Ovary (tissue), 9 donors: ENCODE measurements around the gene ZNF672. TPM values are rescaled to one million over a fixed set of nuclear protein-coding genes. Genes with fewer than 3 reads are reported as not detected.

Experiments
- DNase-seq, 5 donors: peaks; one replicate each; pipeline ENCODE4 v3.0.0-alpha.2; 2019 to 2020
- H3K27ac ChIP-seq, 2 donors: fragments of 200-600 bp; one replicate each; pipeline versions ENCODE4 v1.5.1 to v1.8.0; 2019 to 2022
- H3K27me3 ChIP-seq: fragments of 200-600 bp; one replicate; pipeline ENCODE4 v1.8.0; 2022
- H3K36me3 ChIP-seq: fragments of 200-600 bp; sonication (generic); one replicate; pipeline ENCODE4 v1.5.1; 2019
- H3K4me1 ChIP-seq: one replicate; pipeline ENCODE4 v1.8.1; 2013; ENCODE audit warnings: mild to moderate bottlenecking, moderate library complexity; ENCODE audit not compliant: insufficient read depth
- H3K4me3 ChIP-seq: fragments of 200-600 bp; sonication (generic); one replicate; pipeline ENCODE4 v1.5.1; 2017
- H3K9me3 ChIP-seq, 2 donors: fragments of 200-600 bp in 1 of 2; sonication (generic) in 1 of 2; one replicate each; pipeline versions ENCODE4 v1.5.1 to v1.8.1; 2013 to 2019; ENCODE audit warnings: mild to moderate bottlenecking in 1 of 2, moderate library complexity in 1 of 2
- EP300 ChIP-seq: sonication (generic); formaldehyde crosslinking; IDR thresholded peaks from one replicate; pipeline ENCODE4 v1.6.1; 2017; ENCODE audit warnings: antibody characterized with exemption
- POLR2A ChIP-seq: fragments of 450-650 bp; IDR thresholded peaks from one replicate; pipeline ENCODE4 v1.6.1; 2017; ENCODE audit warnings: antibody characterized with exemption, mild to moderate bottlenecking, moderate library complexity
- WGBS, 3 donors: extraction: QIAGEN DNeasy Blood & Tissue Kit in 1 of 3; methylation state at CpG; one replicate each; pipeline versions ENCODE4 v1.1.5 to v1.1.7; 2013 to 2017; 5-methylcytosine and 5-hydroxymethylcytosine counted together
- intact Hi-C, 4 donors: fragments of 100-400 bp; cut with DNase I; formaldehyde crosslinking; loops; one replicate each; pipeline versions ENCODE4 v1.11.0 to v1.15.1; 2022 to 2023
- polyA plus RNA-seq, 2 donors: library from polyadenylated mRNA; stranded (reverse); fragments of 200-250 nt in 1 of 2; fragments of 350-450 nt in 1 of 2; fragmentation: Illumina TruSeq in 1 of 2; extraction: RNeasy Lipid Tissue Mini Kit (QIAGEN cat#74804) in 1 of 2; gene quantifications; one replicate each; pipeline ENCODE4 v1.2.3, GENCODE V29; 2013 to 2014
- total RNA-seq, 7 donors: library from RNA; depleted of rRNA in 2 of 7; stranded (reverse); fragments of >200 nt in 2 of 7; fragmentation: NEBNext Ultra II Directional in 3 of 7; extraction: Animal tissue kit (Norgen Biotek cat#: 25700) in 3 of 7; gene quantifications; one replicate each; pipeline versions ENCODE4 v1.1.0 to v1.2.4, GENCODE V29; 2016 to 2023
- TF ChIP-seq, protein P1 (sequence below), 3 donors: fragments of 450-650 bp in 2 of 3; fragments of 200-600 bp in 1 of 3; IDR thresholded peaks; one replicate each; pipeline versions ENCODE4 v1.5.1 to v1.8.0; 2016 to 2022; ENCODE audit warnings: antibody characterized with exemption in 3 of 3, mild to moderate bottlenecking in 1 of 3
- donor health status: DM: no; HTN: no; CAD: no; lungs with moderate emphysema.
- donor health status: DM: no; HTN: no; CAD: no.
- donor health status: Bipolar disorder and iron deficiency.
- donor health status: DM: yes; HTN: yes; CAD: no.
- donor health status: DM: no; HTN: no; CAD: no.
- donor health status: DM: yes; HTN: yes; CAD: no.

ZNF672 gene
- total and polyA plus RNA-seq, 9 donors, result 7.3 to 29.5 (median 20.9) TPM

- H3K9me3 ChIP-seq, result no peaks in the 10 kb centered on the region
- DNase-seq, result no peak
- peaks cover 3% of the 10 kb centered on the region for H3K4me1 ChIP-seq
- TF ChIP-seq EP300 (no peak), POLR2A (no peak)
- TF ChIP-seq, protein P1, sequence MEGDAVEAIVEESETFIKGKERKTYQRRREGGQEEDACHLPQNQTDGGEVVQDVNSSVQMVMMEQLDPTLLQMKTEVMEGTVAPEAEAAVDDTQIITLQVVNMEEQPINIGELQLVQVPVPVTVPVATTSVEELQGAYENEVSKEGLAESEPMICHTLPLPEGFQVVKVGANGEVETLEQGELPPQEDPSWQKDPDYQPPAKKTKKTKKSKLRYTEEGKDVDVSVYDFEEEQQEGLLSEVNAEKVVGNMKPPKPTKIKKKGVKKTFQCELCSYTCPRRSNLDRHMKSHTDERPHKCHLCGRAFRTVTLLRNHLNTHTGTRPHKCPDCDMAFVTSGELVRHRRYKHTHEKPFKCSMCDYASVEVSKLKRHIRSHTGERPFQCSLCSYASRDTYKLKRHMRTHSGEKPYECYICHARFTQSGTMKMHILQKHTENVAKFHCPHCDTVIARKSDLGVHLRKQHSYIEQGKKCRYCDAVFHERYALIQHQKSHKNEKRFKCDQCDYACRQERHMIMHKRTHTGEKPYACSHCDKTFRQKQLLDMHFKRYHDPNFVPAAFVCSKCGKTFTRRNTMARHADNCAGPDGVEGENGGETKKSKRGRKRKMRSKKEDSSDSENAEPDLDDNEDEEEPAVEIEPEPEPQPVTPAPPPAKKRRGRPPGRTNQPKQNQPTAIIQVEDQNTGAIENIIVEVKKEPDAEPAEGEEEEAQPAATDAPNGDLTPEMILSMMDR (IDR thresholded peaks at IDR 0.05), result no peak
- intact Hi-C loops, result no loop called here
- no peak overlapping the region for H3K4me3 ChIP-seq
- WGBS, 3 donors, result 63 to 67% (median 65%) methylated on average over 9 of the region's 9 CpGs
- H3K27ac ChIP-seq, result no peak overlapping the region
- H3K27me3 ChIP-seq, result no peaks in the 10 kb centered on the region
- H3K36me3 ChIP-seq, result no peaks in the 10 kb centered on the region
These were observed 29.1 kb upstream of the ZNF672 start for GRCh38 chr1:248808876-248809275.

DNA sequence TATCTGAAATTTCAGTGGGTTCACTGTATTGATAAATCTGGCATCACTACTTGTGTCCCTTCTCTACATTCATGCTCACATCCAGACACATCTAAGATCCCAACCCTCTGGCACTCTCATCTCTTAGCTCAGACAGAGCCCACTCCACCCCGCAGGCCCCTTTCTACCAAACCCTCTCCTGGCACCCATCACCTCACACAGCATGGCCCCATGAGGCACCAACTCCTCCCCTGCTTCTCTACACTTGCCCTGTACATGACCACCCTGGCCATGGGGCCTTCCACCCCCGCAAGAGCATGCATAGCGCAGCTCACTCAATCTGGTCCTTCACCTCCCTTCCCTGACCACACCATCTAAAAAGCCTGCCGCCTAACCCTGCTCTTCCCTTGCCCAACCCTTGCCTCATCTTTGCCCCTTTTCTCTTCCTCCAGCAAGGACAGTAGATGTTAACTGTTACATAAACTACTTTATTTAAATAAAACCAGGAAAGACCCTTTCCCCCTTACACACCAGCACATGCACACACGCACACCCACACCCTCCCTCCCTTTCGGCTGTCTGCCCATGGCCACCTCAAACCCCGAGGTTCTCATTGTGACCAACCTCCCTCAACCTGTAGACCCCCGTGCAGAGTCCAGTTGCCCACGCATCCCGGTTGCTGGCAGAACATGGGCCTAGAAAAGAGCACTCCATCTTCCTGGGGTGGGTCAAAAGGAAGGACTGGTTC, 27.9 kb upstream of the ZNF672 start:
- TF ChIP-seq POLR2A (no peak), EP300 (no peak)
- DNase-seq, result no peak
- H3K9me3 ChIP-seq, result no peaks in the 10 kb centered on the region
- H3K27me3 ChIP-seq, result no peaks in the 10 kb centered on the region
- intact Hi-C loops, result no loop called here
- H3K4me1 ChIP-seq, result peaks cover 3% of the 10 kb centered on the region
- WGBS, 3 donors, result 83 to 87% (median 87%) methylated on average over 10 of the region's 10 CpGs
- H3K36me3 ChIP-seq, result no peaks in the 10 kb centered on the region
- no peak overlapping the region for H3K27ac ChIP-seq
- no peak overlapping the region for H3K4me3 ChIP-seq

- H3K4me1 ChIP-seq, result peaks cover 3% of the 10 kb centered on the region
- no peaks in the 10 kb centered on the region for H3K27me3 ChIP-seq
- H3K4me3 ChIP-seq, result no peak overlapping the region
- H3K36me3 ChIP-seq, result no peaks in the 10 kb centered on the region
- intact Hi-C loops, result no loop called here
- 58 to 65% (median 58%) methylated on average over 12 of the region's 12 CpGs for WGBS, 3 donors
- no peak for TF ChIP-seq EP300
- TF ChIP-seq, protein P1 (IDR thresholded peaks at IDR 0.05), result no peak
- no peak for TF ChIP-seq POLR2A
- no peaks in the 10 kb centered on the region for H3K9me3 ChIP-seq
- H3K27ac ChIP-seq, result no peak overlapping the region
- DNase-seq, result no peak
These were observed 27.1 kb upstream of the ZNF672 start for GRCh38 chr1:248810727-248811513.

DNA sequence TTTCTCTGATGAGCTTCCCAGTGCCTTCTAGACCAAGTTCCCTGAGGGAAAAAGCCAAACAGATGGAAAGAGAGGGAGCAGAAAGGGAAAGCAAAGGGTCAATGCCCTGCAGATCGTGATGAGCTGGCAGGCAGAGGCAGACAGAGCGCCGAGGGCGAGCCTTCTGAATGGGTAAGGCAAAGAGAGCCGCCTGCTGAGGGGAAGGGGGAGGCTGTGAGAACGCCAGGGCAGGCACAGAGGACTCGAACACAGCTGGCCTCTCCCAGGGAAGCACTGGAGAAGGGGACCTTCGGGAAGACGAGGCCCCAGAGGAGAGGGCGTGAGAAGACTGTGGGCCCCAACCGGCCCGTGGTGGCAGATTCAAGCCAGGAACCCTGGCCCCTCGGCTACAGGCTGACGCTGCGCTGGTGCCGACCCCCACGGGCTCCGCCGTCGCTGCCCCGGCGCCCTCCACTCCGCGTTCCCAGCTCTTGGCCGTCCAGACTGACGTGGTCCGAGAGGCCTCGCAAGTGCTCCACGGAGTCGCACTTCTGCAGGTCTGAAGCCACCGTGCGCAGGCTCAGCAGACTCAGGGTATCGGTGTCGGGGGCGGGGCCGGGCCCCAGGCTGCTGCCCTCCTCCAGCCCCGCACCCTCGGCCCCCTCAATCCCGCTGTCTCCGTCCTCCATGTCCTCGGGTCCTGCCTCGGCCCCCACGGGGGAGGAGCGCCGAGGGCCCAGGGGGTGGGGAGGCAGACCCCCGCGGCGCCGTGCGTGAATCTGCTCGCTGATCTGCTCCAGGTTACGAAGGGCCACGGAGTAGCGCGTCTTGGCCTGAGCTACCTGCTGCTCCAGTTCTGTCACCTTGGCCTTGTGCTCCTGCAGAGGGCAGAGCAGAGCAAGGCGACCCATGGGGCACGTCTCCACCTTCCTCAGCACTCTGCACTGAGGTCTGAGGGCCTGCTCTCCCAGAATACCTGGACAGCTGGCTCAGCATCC, 26.2 kb upstream of the ZNF672 start:
- H3K4me1 ChIP-seq, result peaks cover 3% of the 10 kb centered on the region
- H3K27me3 ChIP-seq, result no peaks in the 10 kb centered on the region
- H3K36me3 ChIP-seq, result no peaks in the 10 kb centered on the region
- no peak overlapping the region for H3K27ac ChIP-seq
- 79 to 84% (median 82%) methylated on average over 55 to 57 of the region's 57 CpGs for WGBS, 3 donors
- no peak for TF ChIP-seq EP300
- TF ChIP-seq POLR2A, result no peak
- no peak for DNase-seq
- no peaks in the 10 kb centered on the region for H3K9me3 ChIP-seq
- intact Hi-C loops, result no loop called here
- no peak overlapping the region for H3K4me3 ChIP-seq
